Gastroesophageal sphincter (tissue), 4 donors: Measurements from ENCODE around the gene PHACTR1. TPM values are rescaled to one million over a fixed set of nuclear protein-coding genes. Genes with fewer than 3 reads are reported as not detected.

Experiments
- ATAC-seq: fragments of 150-250 bp; one replicate; pipeline ENCODE4 v1.9.1; 2016; ENCODE audit warnings: mild to moderate bottlenecking, moderate library complexity
- H3K27ac ChIP-seq, 4 donors: fragments of 200-600 bp; sonication (generic) in 3 of 4; 1 replicate in 3 of 4; 2 replicates in 1 of 4; pipeline ENCODE4 v1.5.1; 2016 to 2019
- H3K27me3 ChIP-seq: fragments of 200-600 bp; sonication (generic); one replicate; pipeline ENCODE4 v1.5.1; 2019
- H3K36me3 ChIP-seq, 2 donors: fragments of 200-600 bp; sonication (generic); one replicate each; pipeline ENCODE4 v1.5.1; 2019; ENCODE audit warnings: control low read depth in 1 of 2
- H3K4me1 ChIP-seq, 3 donors: fragments of 200-600 bp; sonication (generic); 1 replicate in 2 of 3; 2 replicates in 1 of 3; pipeline ENCODE4 v1.5.1; 2016 to 2019; ENCODE audit warnings: control low read depth in 2 of 3
- H3K4me3 ChIP-seq, 2 donors: fragments of 200-600 bp; sonication (generic); one replicate each; pipeline ENCODE4 v1.5.1; 2019; ENCODE audit warnings: mild to moderate bottlenecking in 1 of 2, moderate library complexity in 1 of 2
- H3K9me3 ChIP-seq, 3 donors: fragments of 200-600 bp; sonication (generic); one replicate each; pipeline ENCODE4 v1.5.1; 2017 to 2019; ENCODE audit warnings: control low read depth in 2 of 3
- CTCF ChIP-seq, 4 experiments: fragments of 200-600 bp in 2 of 4; fragments of 450-650 bp in 2 of 4; sonication (generic) in 1 of 4; IDR thresholded peaks; one replicate each; pipeline ENCODE4 v1.5.1; 2017 to 2019; ENCODE audit warnings: antibody characterized with exemption in 4 of 4, mild to moderate bottlenecking in 2 of 4, moderate library complexity in 2 of 4
- EP300 ChIP-seq: sonication (generic); formaldehyde crosslinking; IDR thresholded peaks from one replicate; pipeline ENCODE4 v1.6.1; 2017; ENCODE audit warnings: antibody characterized with exemption, mild to moderate bottlenecking
- POLR2A ChIP-seq, 2 donors: fragments of 450-650 bp; IDR thresholded peaks; one replicate each; pipeline ENCODE4 v1.6.1; 2017; ENCODE audit warnings: antibody characterized with exemption in 2 of 2, mild to moderate bottlenecking in 2 of 2, moderate library complexity in 1 of 2
- POLR2AphosphoS5 ChIP-seq: sonication (generic); formaldehyde crosslinking; IDR thresholded peaks from one replicate; pipeline ENCODE4 v1.6.1; 2017; ENCODE audit warnings: antibody characterized with exemption
- WGBS, 2 donors: methylation state at CpG; one replicate each; pipeline ENCODE4 v1.1.5; 2018; ENCODE audit warnings: low coverage in 1 of 2; 5-methylcytosine and 5-hydroxymethylcytosine counted together
- total RNA-seq, 4 donors: library from RNA; depleted of rRNA; stranded (reverse); fragments of >200 nt; gene quantifications; one replicate each; pipeline ENCODE4 v1.1.0, GENCODE V29; 2016

PHACTR1 gene
- total RNA-seq, 4 donors from 2014 or later: 0.20 to 27.3 (median 2.2) TPM

- Histone ChIP-seq H3K27me3 (no peaks in the 10 kb centered on the region), H3K4me1 (no peaks in the 10 kb centered on the region), H3K27ac (no peak overlapping the region), H3K36me3 (no peaks in the 10 kb centered on the region), H3K4me3 (no peak overlapping the region), H3K9me3 (no peaks in the 10 kb centered on the region)
- 44% methylated on average over 1 of the region's 1 CpG; no CpG with 5 or more reads in 1 of the 2 donors for WGBS, 2 donors
- TF ChIP-seq POLR2AphosphoS5 (no peak), POLR2A (IDR thresholded peaks at IDR 0.05) (no peak), EP300 (no peak), CTCF (IDR thresholded peaks at IDR 0.05) (no peak)
- ATAC-seq: no peak
Observed at GRCh38 chr6:13262302-13263230, 546.0 kb downstream of the PHACTR1 start.

- no peak overlapping the region for H3K27ac ChIP-seq
- no peak overlapping the region for H3K4me3 ChIP-seq
- no peak for ATAC-seq
- H3K27me3 ChIP-seq: no peaks in the 10 kb centered on the region
- H3K9me3 ChIP-seq: no peaks in the 10 kb centered on the region
- no peaks in the 10 kb centered on the region for H3K4me1 ChIP-seq
- 87 to 97% methylated on average over 3 to 6 of the region's 6 CpGs for WGBS, 2 donors
- H3K36me3 ChIP-seq: no peaks in the 10 kb centered on the region
- TF ChIP-seq CTCF (IDR thresholded peaks at IDR 0.05) (no peak), POLR2AphosphoS5 (no peak), POLR2A (IDR thresholded peaks at IDR 0.05) (no peak), EP300 (no peak)
Observed at GRCh38 chr6:13263669-13264068, 547.1 kb downstream of the PHACTR1 start.

- H3K9me3 ChIP-seq: no peaks in the 10 kb centered on the region
- H3K4me3 ChIP-seq: no peak overlapping the region
- H3K4me1 ChIP-seq: peaks cover 0 to 8% (median 4%) of the 10 kb centered on the region in 3 donors
- no peaks in the 10 kb centered on the region for H3K27me3 ChIP-seq
- peaks cover 0 to 2% of the 10 kb centered on the region in 2 donors for H3K36me3 ChIP-seq
- ATAC-seq: no peak
- no peak for TF ChIP-seq POLR2AphosphoS5
- TF ChIP-seq CTCF (IDR thresholded peaks at IDR 0.05): no peak
- no peak for TF ChIP-seq POLR2A (IDR thresholded peaks at IDR 0.05)
- no peak for TF ChIP-seq EP300
- WGBS, 2 donors: 90 to 97% methylated on average over 2 of the region's 2 CpGs
- H3K27ac ChIP-seq: no peak overlapping the region
Observed at GRCh38 chr6:13267142-13267651, 550.6 kb downstream of the PHACTR1 start.

GRCh38 chr6:13268913-13269518, 552.4 kb downstream of the PHACTR1 start:
- TF ChIP-seq CTCF (IDR thresholded peaks at IDR 0.05) (no peak), POLR2AphosphoS5 (no peak), EP300 (no peak), POLR2A (IDR thresholded peaks at IDR 0.05) (no peak)
- 23 to 37% methylated on average over 4 to 8 of the region's 8 CpGs for WGBS, 2 donors
- Histone ChIP-seq H3K27me3 (no peaks in the 10 kb centered on the region), H3K4me1 (peaks cover 0 to 8% (median 4%) of the 10 kb centered on the region in 3 donors), H3K27ac (no peak overlapping the region), H3K36me3 (peaks cover 0 to 13% of the 10 kb centered on the region in 2 donors), H3K4me3 (no peak overlapping the region), H3K9me3 (no peaks in the 10 kb centered on the region)
- ATAC-seq: peak; percentile 56
